Osteoblast (primary cell): Measurements from ENCODE around the gene PLXNC1. TPM values are rescaled to one million over a fixed set of nuclear protein-coding genes. Genes with fewer than 3 reads are reported as not detected.

Experiments
- DNase-seq: peaks from one replicate; pipeline ENCODE4 v3.0.0; 2011; ENCODE audit warnings: low spot score, mixed read lengths; ENCODE audit not compliant: insufficient read length; ENCODE audit errors: missing footprints
- H2AFZ ChIP-seq: 2 replicates; pipeline ENCODE4 v1.6.0; 2011; ENCODE audit warnings: mild to moderate bottlenecking, low read length
- H3K27ac ChIP-seq: 2 replicates; pipeline ENCODE4 v1.5.1; 2011; ENCODE audit warnings: mild to moderate bottlenecking, low read depth, low read length, moderate library complexity
- H3K27me3 ChIP-seq: 2 replicates; pipeline ENCODE4 v1.6.0; 2012; ENCODE audit warnings: mild to moderate bottlenecking, control low read depth, inconsistent platforms, low read length, moderate library complexity; ENCODE audit not compliant: insufficient read depth
- H3K36me3 ChIP-seq: 2 replicates; pipeline ENCODE4 v1.5.1; 2011; ENCODE audit warnings: mild to moderate bottlenecking, low read length, control low read depth, moderate library complexity; ENCODE audit not compliant: insufficient read depth
- H3K4me1 ChIP-seq: 2 replicates; pipeline ENCODE4 v1.5.1; 2011; ENCODE audit warnings: mild to moderate bottlenecking, low read length, control low read depth, moderate library complexity; ENCODE audit not compliant: insufficient read depth
- H3K4me2 ChIP-seq: 2 replicates; pipeline ENCODE4 v1.6.0; 2011; ENCODE audit warnings: mild to moderate bottlenecking, low read length; ENCODE audit not compliant: insufficient read depth
- H3K4me3 ChIP-seq: fragments of 200-600 bp; sonication (generic); 3 replicates; pipeline ENCODE4 v1.5.1; 2012; ENCODE audit warnings: mild to moderate bottlenecking, low read length, inconsistent platforms; ENCODE audit not compliant: insufficient read depth
- H3K79me2 ChIP-seq: 2 replicates; pipeline ENCODE4 v1.6.0; 2012; ENCODE audit warnings: mild to moderate bottlenecking, low read length, control low read depth, inconsistent platforms; ENCODE audit not compliant: insufficient read depth
- H3K9me3 ChIP-seq: 2 replicates; pipeline ENCODE4 v1.5.1; 2011; ENCODE audit warnings: low read depth, low read length, control low read depth
- H4K20me1 ChIP-seq: 2 replicates; pipeline ENCODE4 v1.6.0; 2012; ENCODE audit warnings: mild to moderate bottlenecking, low read length, control low read depth; ENCODE audit not compliant: insufficient read depth
- CTCF ChIP-seq: IDR thresholded peaks from 2 replicates; pipeline ENCODE4 v1.5.1; 2011; ENCODE audit warnings: mild to moderate bottlenecking, low read depth, low read length, moderate library complexity; ENCODE audit errors: extremely low read depth
- total RNA-seq: library from RNA; depleted of rRNA; stranded (reverse); fragments of >200 nt; gene quantifications from 2 replicates; pipeline ENCODE4 v1.2.3, GENCODE V29; 2012

The PLXNC1 gene
- total RNA-seq, 1 donor = 3.3 TPM

DNA sequence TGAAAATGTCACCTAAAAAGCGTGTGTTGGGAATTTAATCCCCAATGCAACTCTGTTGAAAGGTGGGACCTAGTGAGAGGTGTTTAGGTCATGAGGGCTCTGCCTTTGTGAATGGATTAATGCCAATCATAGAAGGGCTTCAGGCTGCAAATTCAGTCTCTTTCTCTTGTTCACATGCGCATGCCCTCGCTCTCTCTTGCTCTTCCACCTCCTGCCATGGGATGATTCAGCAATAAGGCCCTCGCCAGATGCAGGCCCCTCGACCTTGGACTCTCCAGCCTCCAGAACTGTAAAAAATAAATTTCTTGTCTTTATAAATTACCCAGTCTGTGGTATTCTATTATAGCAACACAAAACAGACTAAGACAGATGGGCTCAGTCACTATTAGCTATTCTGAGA, 55.4 kb downstream of the PLXNC1 start:
- H3K36me3 ChIP-seq = no peaks in the 10 kb centered on the region
- H2AFZ ChIP-seq = no peak overlapping the region
- TF ChIP-seq CTCF = no peak

DNA sequence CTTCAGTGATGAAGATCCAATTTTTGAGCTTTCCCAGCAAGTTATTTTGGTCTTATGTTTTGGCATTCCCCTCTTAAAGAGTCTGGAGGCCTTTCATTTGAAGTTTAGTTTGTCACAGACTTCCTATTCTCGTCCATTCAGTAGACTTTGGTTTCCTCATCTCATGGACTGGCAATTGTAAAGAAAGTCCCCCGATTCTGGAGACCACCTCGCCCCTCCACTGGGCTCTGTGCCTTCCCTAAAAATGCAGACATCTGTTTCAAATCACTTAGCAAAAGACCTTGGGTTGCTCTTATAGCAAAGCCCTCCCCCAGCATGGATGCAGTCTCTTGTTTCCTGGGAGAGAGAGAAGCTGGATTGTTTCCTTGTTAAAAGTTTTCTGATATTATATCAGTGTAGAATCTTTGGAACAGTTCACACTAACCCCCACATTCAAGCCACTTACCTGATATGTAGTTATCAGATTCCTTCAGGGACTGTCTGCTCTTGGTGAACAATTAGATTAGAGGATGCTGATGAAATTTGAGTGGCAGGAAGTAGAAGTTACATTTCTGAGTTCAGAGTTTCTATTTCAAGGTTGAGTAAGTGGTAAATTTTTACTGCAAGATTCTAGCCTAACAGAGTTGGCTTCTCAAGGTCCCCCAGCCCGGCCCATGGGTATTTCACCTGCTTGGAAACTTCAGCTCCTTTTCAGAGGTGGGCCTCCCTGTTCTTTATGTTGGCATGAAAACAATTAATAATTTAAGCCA, 56.3 kb downstream of the PLXNC1 start:
- Histone ChIP-seq H3K9me3 (no peaks in the 10 kb centered on the region), H3K36me3 (no peaks in the 10 kb centered on the region), H4K20me1 (no peaks in the 10 kb centered on the region), H3K79me2 (no peaks in the 10 kb centered on the region), H3K4me1 (peaks cover 15% of the 10 kb centered on the region), H3K27me3 (no peaks in the 10 kb centered on the region), H3K4me2 (no peak overlapping the region), H3K4me3 (no peak overlapping the region), H3K27ac (no peak overlapping the region), H2AFZ (no peak overlapping the region)
- DNase-seq = no peak
- no peak for TF ChIP-seq CTCF

More for the DNA sequence above, 55.4 kb downstream of the PLXNC1 start:
- H3K4me1 ChIP-seq = peaks cover 15% of the 10 kb centered on the region
- no peaks in the 10 kb centered on the region for H3K79me2 ChIP-seq
- no peak for DNase-seq
- H3K27ac ChIP-seq = no peak overlapping the region
- no peak overlapping the region for H3K4me3 ChIP-seq
- H3K4me2 ChIP-seq = no peak overlapping the region
- H3K27me3 ChIP-seq = peaks cover 6% of the 10 kb centered on the region
- H4K20me1 ChIP-seq = no peaks in the 10 kb centered on the region
- H3K9me3 ChIP-seq = no peaks in the 10 kb centered on the region

DNA sequence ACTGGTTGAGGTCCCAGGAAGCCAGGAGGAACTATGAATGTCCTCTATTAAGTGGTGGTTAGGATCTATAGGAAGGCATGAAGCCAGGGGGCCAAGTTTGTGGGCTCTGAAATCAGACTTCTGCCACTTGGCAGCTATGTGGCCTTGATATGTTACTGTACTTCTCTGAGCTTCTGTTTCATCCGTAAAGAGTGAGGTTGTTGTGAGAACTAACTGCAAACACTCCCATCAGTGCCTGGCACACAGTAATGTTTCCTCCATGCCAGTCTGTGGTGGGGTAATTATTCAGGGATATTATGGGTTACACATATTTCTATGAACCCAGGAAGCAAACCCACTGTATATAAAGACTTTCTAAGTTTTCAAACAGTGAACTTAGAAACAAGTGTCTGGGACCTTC, 57.4 kb downstream of the PLXNC1 start:
- Histone ChIP-seq H3K27me3 (no peaks in the 10 kb centered on the region), H4K20me1 (no peaks in the 10 kb centered on the region), H3K4me3 (no peak overlapping the region), H3K4me1 (peaks cover 15% of the 10 kb centered on the region), H3K4me2 (no peak overlapping the region), H3K36me3 (no peaks in the 10 kb centered on the region), H2AFZ (no peak overlapping the region), H3K79me2 (no peaks in the 10 kb centered on the region), H3K9me3 (no peaks in the 10 kb centered on the region), H3K27ac (no peak overlapping the region)
- DNase-seq = no peak
- no peak for TF ChIP-seq CTCF

DNA sequence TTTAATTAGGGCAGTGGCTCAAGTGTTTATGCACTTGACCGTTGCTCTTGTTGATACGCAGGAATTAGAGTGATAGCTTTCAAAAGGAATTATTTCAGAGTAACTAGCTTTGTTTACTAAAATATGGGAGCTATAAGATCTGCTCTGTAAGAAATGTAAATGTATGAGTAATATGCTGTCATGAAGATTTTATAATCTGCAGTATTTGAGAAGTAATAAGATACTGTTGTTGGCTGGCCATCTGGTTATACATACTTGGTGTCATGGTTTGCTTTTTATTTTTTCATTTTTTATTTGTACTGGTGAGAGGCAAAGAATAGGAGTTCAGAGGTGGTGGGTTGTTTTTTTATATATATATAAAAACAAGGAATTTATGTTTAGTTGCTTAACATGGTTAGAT, 58.5 kb downstream of the PLXNC1 start:
- no peak overlapping the region for H3K27ac ChIP-seq
- no peaks in the 10 kb centered on the region for H3K9me3 ChIP-seq

More for the DNA sequence above, 58.5 kb downstream of the PLXNC1 start:
- H3K27me3 ChIP-seq = no peaks in the 10 kb centered on the region
- no peaks in the 10 kb centered on the region for H3K36me3 ChIP-seq
- no peaks in the 10 kb centered on the region for H4K20me1 ChIP-seq
- H2AFZ ChIP-seq = no peak overlapping the region
- TF ChIP-seq CTCF = no peak
- H3K4me2 ChIP-seq = no peak overlapping the region
- H3K4me3 ChIP-seq = no peak overlapping the region
- H3K4me1 ChIP-seq = peaks cover 15% of the 10 kb centered on the region
- no peaks in the 10 kb centered on the region for H3K79me2 ChIP-seq
- no peak for DNase-seq
